Ovary (tissue), 9 donors: ENCODE measurements around the gene MAP3K7. TPM values are rescaled to one million over a fixed set of nuclear protein-coding genes. Genes with fewer than 3 reads are reported as not detected.
"Not testable (repeated sequence)": the region's sequence is repeated elsewhere in the genome, so short reads cannot be mapped to it uniquely, and the experiment has no call there.

Source experiments
- DNase-seq, 5 donors: peaks; one replicate each; pipeline ENCODE4 v3.0.0-alpha.2; 2019 to 2020
- H3K27ac ChIP-seq, 2 donors: fragments of 200-600 bp; one replicate each; pipeline versions ENCODE4 v1.5.1 to v1.8.0; 2019 to 2022
- H3K27me3 ChIP-seq: fragments of 200-600 bp; one replicate; pipeline ENCODE4 v1.8.0; 2022
- H3K36me3 ChIP-seq: fragments of 200-600 bp; sonication (generic); one replicate; pipeline ENCODE4 v1.5.1; 2019
- H3K4me1 ChIP-seq: one replicate; pipeline ENCODE4 v1.8.1; 2013; ENCODE audit warnings: mild to moderate bottlenecking, moderate library complexity; ENCODE audit not compliant: insufficient read depth
- H3K4me3 ChIP-seq: fragments of 200-600 bp; sonication (generic); one replicate; pipeline ENCODE4 v1.5.1; 2017
- H3K9me3 ChIP-seq, 2 donors: fragments of 200-600 bp in 1 of 2; sonication (generic) in 1 of 2; one replicate each; pipeline versions ENCODE4 v1.5.1 to v1.8.1; 2013 to 2019; ENCODE audit warnings: mild to moderate bottlenecking in 1 of 2, moderate library complexity in 1 of 2
- CTCF ChIP-seq, 3 donors: fragments of 450-650 bp in 2 of 3; fragments of 200-600 bp in 1 of 3; IDR thresholded peaks; one replicate each; pipeline versions ENCODE4 v1.5.1 to v1.8.0; 2016 to 2022; ENCODE audit warnings: antibody characterized with exemption in 3 of 3, mild to moderate bottlenecking in 1 of 3
- EP300 ChIP-seq: sonication (generic); formaldehyde crosslinking; IDR thresholded peaks from one replicate; pipeline ENCODE4 v1.6.1; 2017; ENCODE audit warnings: antibody characterized with exemption
- POLR2A ChIP-seq: fragments of 450-650 bp; IDR thresholded peaks from one replicate; pipeline ENCODE4 v1.6.1; 2017; ENCODE audit warnings: antibody characterized with exemption, mild to moderate bottlenecking, moderate library complexity
- WGBS, 3 donors: extraction: QIAGEN DNeasy Blood & Tissue Kit in 1 of 3; methylation state at CpG; one replicate each; pipeline versions ENCODE4 v1.1.5 to v1.1.7; 2013 to 2017; 5-methylcytosine and 5-hydroxymethylcytosine counted together
- intact Hi-C, 4 donors: fragments of 100-400 bp; cut with DNase I; formaldehyde crosslinking; loops; one replicate each; pipeline versions ENCODE4 v1.11.0 to v1.15.1; 2022 to 2023
- polyA plus RNA-seq, 2 donors: library from polyadenylated mRNA; stranded (reverse); fragments of 200-250 nt in 1 of 2; fragments of 350-450 nt in 1 of 2; fragmentation: Illumina TruSeq in 1 of 2; extraction: RNeasy Lipid Tissue Mini Kit (QIAGEN cat#74804) in 1 of 2; gene quantifications; one replicate each; pipeline ENCODE4 v1.2.3, GENCODE V29; 2013 to 2014
- total RNA-seq, 7 donors: library from RNA; depleted of rRNA in 2 of 7; stranded (reverse); fragments of >200 nt in 2 of 7; fragmentation: NEBNext Ultra II Directional in 3 of 7; extraction: Animal tissue kit (Norgen Biotek cat#: 25700) in 3 of 7; gene quantifications; one replicate each; pipeline versions ENCODE4 v1.1.0 to v1.2.4, GENCODE V29; 2016 to 2023
- donor health status: DM: no; HTN: no; CAD: no; lungs with moderate emphysema.
- donor health status: DM: no; HTN: no; CAD: no.
- donor health status: Bipolar disorder and iron deficiency.
- donor health status: DM: yes; HTN: yes; CAD: no.
- donor health status: DM: no; HTN: no; CAD: no.
- donor health status: DM: yes; HTN: yes; CAD: no.

MAP3K7 gene
- total and polyA plus RNA-seq, 9 donors: 14.1 to 30.5 (median 24.9) TPM

- H3K36me3 ChIP-seq: no peaks in the 10 kb centered on the region
- no peaks in the 10 kb centered on the region for H3K27me3 ChIP-seq
- no peak for DNase-seq
- WGBS, 3 donors: 66 to 79% (median 71%) methylated on average over 3 of the region's 3 CpGs
- intact Hi-C loops: no loop called here
- no peak for TF ChIP-seq EP300
- no peak for TF ChIP-seq CTCF (IDR thresholded peaks at IDR 0.05)
- no peak for TF ChIP-seq POLR2A
- no peaks in the 10 kb centered on the region for H3K9me3 ChIP-seq
- H3K4me1 ChIP-seq: no peaks in the 10 kb centered on the region
- no peak overlapping the region for H3K4me3 ChIP-seq
- no peak overlapping the region for H3K27ac ChIP-seq
These were observed 11.6 kb downstream of the MAP3K7 start for GRCh38 chr6:90575267-90575666.

- 16 to 21% (median 19%) methylated on average over 2 of the region's 2 CpGs for WGBS, 3 donors
- no peak overlapping the region for H3K27ac ChIP-seq
- intact Hi-C loops: no loop called here
- no peak overlapping the region for H3K4me3 ChIP-seq
- H3K9me3 ChIP-seq: no peaks in the 10 kb centered on the region
- H3K27me3 ChIP-seq: no peaks in the 10 kb centered on the region
- H3K36me3 ChIP-seq: no peaks in the 10 kb centered on the region
- TF ChIP-seq CTCF (IDR thresholded peaks at IDR 0.05): no peak
- no peak for TF ChIP-seq EP300
- no peak for TF ChIP-seq POLR2A
- no peak for DNase-seq
- H3K4me1 ChIP-seq: no peaks in the 10 kb centered on the region
These were observed 12.3 kb downstream of the MAP3K7 start for GRCh38 chr6:90574610-90575009.

GRCh38 chr6:90573624-90574023 is 13.2 kb downstream of the MAP3K7 start:
- H3K4me3 ChIP-seq: no peak overlapping the region
- H3K4me1 ChIP-seq: no peaks in the 10 kb centered on the region
- no peak for DNase-seq
- intact Hi-C loops: no loop called here
- no peak overlapping the region for H3K27ac ChIP-seq
- no peak for TF ChIP-seq CTCF (IDR thresholded peaks at IDR 0.05)
- TF ChIP-seq EP300: no peak
- no peak for TF ChIP-seq POLR2A
- H3K27me3 ChIP-seq: no peaks in the 10 kb centered on the region
- no peaks in the 10 kb centered on the region for H3K9me3 ChIP-seq
- WGBS, 3 donors: 83 to 86% (median 83%) methylated on average over 1 of the region's 1 CpG
- H3K36me3 ChIP-seq: no peaks in the 10 kb centered on the region

GRCh38 chr6:90572856-90573255 is 14.0 kb downstream of the MAP3K7 start:
- H3K36me3 ChIP-seq: no peaks in the 10 kb centered on the region
- H3K9me3 ChIP-seq: no peaks in the 10 kb centered on the region
- no peaks in the 10 kb centered on the region for H3K27me3 ChIP-seq
- no peak overlapping the region for H3K4me3 ChIP-seq
- no peak for DNase-seq
- H3K27ac ChIP-seq: no peak overlapping the region
- 83 to 84% (median 84%) methylated on average over 2 of the region's 2 CpGs for WGBS, 3 donors
- TF ChIP-seq CTCF (IDR thresholded peaks at IDR 0.05): no peak
- H3K4me1 ChIP-seq: no peaks in the 10 kb centered on the region
- intact Hi-C loops: no loop called here

GRCh38 chr6:90569223-90569622 is 17.6 kb downstream of the MAP3K7 start:
- Histone ChIP-seq H3K9me3 (no peaks in the 10 kb centered on the region), H3K27me3 (no peaks in the 10 kb centered on the region), H3K27ac (no peak overlapping the region), H3K4me3 (no peak overlapping the region), H3K4me1 (no peaks in the 10 kb centered on the region), H3K36me3 (no peaks in the 10 kb centered on the region)
- DNase-seq: no peak
- TF ChIP-seq CTCF (IDR thresholded peaks at IDR 0.05) (no peak), POLR2A (no peak), EP300 (no peak)
- intact Hi-C loops: no loop called here

GRCh38 chr6:90567682-90568081 is 19.2 kb downstream of the MAP3K7 start:
- H3K4me3 ChIP-seq, DNase-seq, intact Hi-C loops, H3K36me3 ChIP-seq, H3K27ac ChIP-seq, H3K9me3 ChIP-seq, H3K27me3 ChIP-seq, H3K4me1 ChIP-seq: not testable (repeated sequence)
- WGBS, 3 donors: 92 to 100% (median 94%) methylated on average over 1 of the region's 1 CpG

GRCh38 chr6:90562341-90562740 is 24.5 kb downstream of the MAP3K7 start:
- H3K4me3 ChIP-seq, H3K4me1 ChIP-seq, H3K36me3 ChIP-seq, H3K9me3 ChIP-seq, DNase-seq, H3K27ac ChIP-seq, intact Hi-C loops, H3K27me3 ChIP-seq: not testable (repeated sequence)
- 97 to 99% (median 98%) methylated on average over 8 to 9 of the region's 9 CpGs for WGBS, 3 donors
